Activated CD4-positive, alpha-beta T cell treated with anti-CD3 and anti-CD28 coated beads, Interleukin-2, amount 10 ng/mL, durations not matched to agents 24 days and 14 days (primary cell): ENCODE measurements around the gene ADCY5. TPM values are rescaled to one million over a fixed set of nuclear protein-coding genes. Genes with fewer than 3 reads are reported as not detected.

ENCODE experiments used
- DNase-seq: peaks from one replicate; pipeline ENCODE4 v3.0.0; 2022
- H3K27ac Mint-ChIP-seq: one replicate; pipeline ENCODE4 v1.8.0; 2022; ENCODE audit warnings: mild to moderate bottlenecking, mixed read lengths
- H3K27me3 Mint-ChIP-seq: one replicate; pipeline ENCODE4 v1.8.0; 2022; ENCODE audit warnings: mixed read lengths
- H3K36me3 Mint-ChIP-seq: one replicate; pipeline ENCODE4 v1.8.0; 2022; ENCODE audit warnings: low read depth, mild to moderate bottlenecking, mixed read lengths
- H3K4me1 Mint-ChIP-seq: one replicate; pipeline ENCODE4 v1.8.0; 2021; ENCODE audit warnings: mixed read lengths
- H3K4me3 Mint-ChIP-seq: one replicate; pipeline ENCODE4 v1.8.0; 2022; ENCODE audit warnings: mild to moderate bottlenecking, moderate library complexity, mixed read lengths
- H3K9me3 Mint-ChIP-seq: one replicate; pipeline ENCODE4 v1.8.0; 2021; ENCODE audit warnings: mixed read lengths
- intact Hi-C: fragments of 100-400 bp; cut with micrococcal nuclease; formaldehyde crosslinking; loops from one replicate; pipeline ENCODE4 v1.15.1; 2023
- total RNA-seq: library from RNA; stranded (reverse); gene quantifications from 2 replicates; pipeline ENCODE4 v1.2.3, GENCODE V29; 2022

The ADCY5 gene
- total RNA-seq, 1 donor from 2014 or later = not detected

GRCh38 chr3:123343296-123344174 lies 105.4 kb downstream of the ADCY5 start:
- no peak overlapping the region for H3K4me3 Mint-ChIP-seq
- no peaks in the 10 kb centered on the region for H3K9me3 Mint-ChIP-seq
- H3K27me3 Mint-ChIP-seq = peaks cover 3% of the 10 kb centered on the region
- peaks cover 6% of the 10 kb centered on the region for H3K4me1 Mint-ChIP-seq
- intact Hi-C loops = no loop called here
- H3K36me3 Mint-ChIP-seq = no peaks in the 10 kb centered on the region
- H3K27ac Mint-ChIP-seq = no peak overlapping the region
- DNase-seq = no peak

- no peaks in the 10 kb centered on the region for H3K36me3 Mint-ChIP-seq
- peaks cover 6% of the 10 kb centered on the region for H3K4me1 Mint-ChIP-seq
- H3K27ac Mint-ChIP-seq = no peak overlapping the region
- no peak overlapping the region for H3K4me3 Mint-ChIP-seq
- peaks cover 3% of the 10 kb centered on the region for H3K27me3 Mint-ChIP-seq
- no peaks in the 10 kb centered on the region for H3K9me3 Mint-ChIP-seq
- intact Hi-C loops = no loop called here
- no peak for DNase-seq
These were observed 106.2 kb downstream of the ADCY5 start for GRCh38 chr3:123342631-123343080.

GRCh38 chr3:123341871-123342630 lies 106.8 kb downstream of the ADCY5 start:
- Mint-ChIP-seq H3K4me1 (peaks cover 6% of the 10 kb centered on the region), H3K4me3 (no peak overlapping the region), H3K9me3 (no peaks in the 10 kb centered on the region), H3K27ac (no peak overlapping the region), H3K36me3 (no peaks in the 10 kb centered on the region), H3K27me3 (peaks cover 1% of the 10 kb centered on the region)
- intact Hi-C loops = no loop called here
- DNase-seq = no peak

GRCh38 chr3:123340336-123340735 lies 108.6 kb downstream of the ADCY5 start:
- Mint-ChIP-seq H3K27me3 (peaks cover 1% of the 10 kb centered on the region), H3K4me1 (peaks cover 6% of the 10 kb centered on the region), H3K36me3 (no peaks in the 10 kb centered on the region), H3K27ac (no peak overlapping the region), H3K4me3 (no peak overlapping the region), H3K9me3 (no peaks in the 10 kb centered on the region)
- intact Hi-C loops = no loop called here
- no peak for DNase-seq

- H3K36me3 Mint-ChIP-seq = no peaks in the 10 kb centered on the region
- no peak for DNase-seq
- peaks cover 1% of the 10 kb centered on the region for H3K27me3 Mint-ChIP-seq
- no peaks in the 10 kb centered on the region for H3K9me3 Mint-ChIP-seq
- H3K27ac Mint-ChIP-seq = no peak overlapping the region
- intact Hi-C loops = no loop called here
- peaks cover 6% of the 10 kb centered on the region for H3K4me1 Mint-ChIP-seq
- no peak overlapping the region for H3K4me3 Mint-ChIP-seq
These were observed 109.6 kb downstream of the ADCY5 start for GRCh38 chr3:123339302-123339701.

- Mint-ChIP-seq H3K36me3 (no peaks in the 10 kb centered on the region), H3K27me3 (peaks cover 1% of the 10 kb centered on the region), H3K9me3 (no peaks in the 10 kb centered on the region), H3K4me3 (no peak overlapping the region), H3K4me1 (peaks cover 6% of the 10 kb centered on the region), H3K27ac (no peak overlapping the region)
- DNase-seq = no peak
- intact Hi-C loops = no loop called here
These were observed 110.2 kb downstream of the ADCY5 start for GRCh38 chr3:123338620-123339061.

- Mint-ChIP-seq H3K27ac (no peak overlapping the region), H3K4me3 (no peak overlapping the region), H3K36me3 (no peaks in the 10 kb centered on the region), H3K27me3 (peaks cover 1% of the 10 kb centered on the region), H3K4me1 (peaks cover 6% of the 10 kb centered on the region), H3K9me3 (no peaks in the 10 kb centered on the region)
- intact Hi-C loops = no loop called here
- no peak for DNase-seq
These were observed 110.8 kb downstream of the ADCY5 start for GRCh38 chr3:123337948-123338619.

GRCh38 chr3:123337226-123337625 lies 111.7 kb downstream of the ADCY5 start:
- no peaks in the 10 kb centered on the region for H3K9me3 Mint-ChIP-seq

GRCh38 chr3:123336441-123336851 lies 112.4 kb downstream of the ADCY5 start:
- intact Hi-C loops = no loop called here
- no peak overlapping the region for H3K4me3 Mint-ChIP-seq
- H3K27me3 Mint-ChIP-seq = no peaks in the 10 kb centered on the region
- no peak overlapping the region for H3K27ac Mint-ChIP-seq
- H3K4me1 Mint-ChIP-seq = peaks cover 6% of the 10 kb centered on the region
- H3K36me3 Mint-ChIP-seq = no peaks in the 10 kb centered on the region
- no peaks in the 10 kb centered on the region for H3K9me3 Mint-ChIP-seq
- no peak for DNase-seq

More at GRCh38 chr3:123337226-123337625, 111.7 kb downstream of the ADCY5 start:
- DNase-seq = no peak
- peaks cover 1% of the 10 kb centered on the region for H3K27me3 Mint-ChIP-seq
- intact Hi-C loops = no loop called here
- no peak overlapping the region for H3K27ac Mint-ChIP-seq
- no peaks in the 10 kb centered on the region for H3K36me3 Mint-ChIP-seq
- H3K4me1 Mint-ChIP-seq = peaks cover 6% of the 10 kb centered on the region
- no peak overlapping the region for H3K4me3 Mint-ChIP-seq

GRCh38 chr3:123336001-123336400 lies 112.9 kb downstream of the ADCY5 start:
- no peaks in the 10 kb centered on the region for H3K9me3 Mint-ChIP-seq
- DNase-seq = no peak
- H3K4me1 Mint-ChIP-seq = peaks cover 6% of the 10 kb centered on the region
- H3K27me3 Mint-ChIP-seq = no peaks in the 10 kb centered on the region
- no peaks in the 10 kb centered on the region for H3K36me3 Mint-ChIP-seq
- no peak overlapping the region for H3K4me3 Mint-ChIP-seq
- intact Hi-C loops = no loop called here
- no peak overlapping the region for H3K27ac Mint-ChIP-seq

- intact Hi-C loops = no loop called here
- H3K27me3 Mint-ChIP-seq = no peaks in the 10 kb centered on the region
- no peak overlapping the region for H3K4me3 Mint-ChIP-seq
- H3K27ac Mint-ChIP-seq = no peak overlapping the region
- peaks cover 6% of the 10 kb centered on the region for H3K4me1 Mint-ChIP-seq
- no peaks in the 10 kb centered on the region for H3K9me3 Mint-ChIP-seq
- no peaks in the 10 kb centered on the region for H3K36me3 Mint-ChIP-seq
- DNase-seq = no peak
These were observed 113.8 kb downstream of the ADCY5 start for GRCh38 chr3:123335007-123335670.

GRCh38 chr3:123334056-123334455 lies 114.8 kb downstream of the ADCY5 start:
- Mint-ChIP-seq H3K27me3 (no peaks in the 10 kb centered on the region), H3K4me3 (no peak overlapping the region), H3K36me3 (no peaks in the 10 kb centered on the region), H3K4me1 (peaks cover 6% of the 10 kb centered on the region), H3K27ac (no peak overlapping the region), H3K9me3 (no peaks in the 10 kb centered on the region)
- intact Hi-C loops = no loop called here
- no peak for DNase-seq

GRCh38 chr3:123333401-123333800 lies 115.5 kb downstream of the ADCY5 start:
- no peaks in the 10 kb centered on the region for H3K9me3 Mint-ChIP-seq
- no peak overlapping the region for H3K4me3 Mint-ChIP-seq
- DNase-seq = no peak
- no peaks in the 10 kb centered on the region for H3K36me3 Mint-ChIP-seq
- intact Hi-C loops = no loop called here
- H3K27ac Mint-ChIP-seq = no peak overlapping the region
- H3K4me1 Mint-ChIP-seq = peaks cover 6% of the 10 kb centered on the region
- no peaks in the 10 kb centered on the region for H3K27me3 Mint-ChIP-seq
